ENCODE data around the gene IL1RAPL2.

- TF ChIP-seq MYC (IDR thresholded peaks at IDR 0.05; ENCODE audit: low read depth, low read length) (no peak), CTCF (IDR thresholded peaks at IDR 0.05; ENCODE audit: extremely low read depth in 1 of 2, insufficient read depth in 1 of 2, low read depth in 1 of 2, low read length in 2 of 2) (no peak), POLR2A (IDR thresholded peaks at IDR 0.05; ENCODE audit: low read depth, low read length) (no peak)
These were observed 102.6 kb downstream of the IL1RAPL2 start for GRCh38 chrX:104668550-104668949.
